Measurements from ENCODE around the gene CD82.

The CD82 gene

DNA sequence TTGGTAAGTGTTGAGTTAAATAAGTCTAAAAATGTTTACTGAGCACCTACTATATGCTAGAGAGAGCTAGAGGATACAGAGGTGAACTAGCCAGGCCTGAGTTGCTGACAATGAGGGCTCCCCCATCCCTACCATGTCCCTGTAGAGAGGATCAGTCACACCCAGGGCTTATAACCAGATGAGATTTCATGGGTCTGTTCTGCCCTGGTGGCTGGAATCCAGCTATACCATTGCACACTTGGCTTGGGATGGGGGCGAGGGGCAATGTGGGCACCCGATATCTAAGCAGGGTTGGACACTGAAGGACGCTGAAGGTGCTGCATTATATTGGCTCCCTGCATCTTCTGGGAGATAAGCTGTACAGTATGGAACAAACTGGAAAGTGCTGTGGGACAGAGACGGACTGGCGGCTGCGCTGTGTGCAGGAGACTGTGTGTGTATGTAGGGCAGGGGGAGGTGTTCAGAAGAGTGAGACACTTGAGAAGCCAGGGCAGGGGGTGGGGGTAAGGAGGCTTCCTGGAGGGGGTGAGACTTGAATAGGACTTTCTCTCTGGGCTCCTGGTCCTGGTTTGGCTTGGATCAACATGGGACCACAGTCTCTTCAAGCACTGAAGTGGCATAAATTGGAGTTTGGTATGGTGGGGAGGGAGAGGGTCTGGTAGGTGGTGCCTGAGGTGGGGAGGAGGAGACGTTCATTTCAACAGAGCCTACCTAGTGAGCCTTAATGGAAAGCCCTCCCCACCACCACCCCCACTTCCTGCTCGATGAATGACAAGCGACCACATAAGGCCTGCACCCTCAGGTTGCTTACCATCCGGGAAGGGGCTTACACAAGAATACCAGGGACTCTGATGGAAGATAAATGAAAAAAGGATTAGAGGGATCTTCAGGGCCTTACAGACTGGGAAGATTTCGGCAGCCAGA, 1.8 kb downstream of the CD82 start:
- peaks cover 38% of the 10 kb centered on the region for H3K27me3 Mint-ChIP-seq (ENCODE audit: low read depth, poor library complexity)
- TF ChIP-seq, protein P1, sequence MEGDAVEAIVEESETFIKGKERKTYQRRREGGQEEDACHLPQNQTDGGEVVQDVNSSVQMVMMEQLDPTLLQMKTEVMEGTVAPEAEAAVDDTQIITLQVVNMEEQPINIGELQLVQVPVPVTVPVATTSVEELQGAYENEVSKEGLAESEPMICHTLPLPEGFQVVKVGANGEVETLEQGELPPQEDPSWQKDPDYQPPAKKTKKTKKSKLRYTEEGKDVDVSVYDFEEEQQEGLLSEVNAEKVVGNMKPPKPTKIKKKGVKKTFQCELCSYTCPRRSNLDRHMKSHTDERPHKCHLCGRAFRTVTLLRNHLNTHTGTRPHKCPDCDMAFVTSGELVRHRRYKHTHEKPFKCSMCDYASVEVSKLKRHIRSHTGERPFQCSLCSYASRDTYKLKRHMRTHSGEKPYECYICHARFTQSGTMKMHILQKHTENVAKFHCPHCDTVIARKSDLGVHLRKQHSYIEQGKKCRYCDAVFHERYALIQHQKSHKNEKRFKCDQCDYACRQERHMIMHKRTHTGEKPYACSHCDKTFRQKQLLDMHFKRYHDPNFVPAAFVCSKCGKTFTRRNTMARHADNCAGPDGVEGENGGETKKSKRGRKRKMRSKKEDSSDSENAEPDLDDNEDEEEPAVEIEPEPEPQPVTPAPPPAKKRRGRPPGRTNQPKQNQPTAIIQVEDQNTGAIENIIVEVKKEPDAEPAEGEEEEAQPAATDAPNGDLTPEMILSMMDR (IDR thresholded peaks at IDR 0.05), result no peak
- H3K27ac Mint-ChIP-seq, result no peak overlapping the region
- H3K9me3 Mint-ChIP-seq, result no peaks in the 10 kb centered on the region
- peaks cover 48% of the 10 kb centered on the region for H3K4me1 Mint-ChIP-seq
- no peaks in the 10 kb centered on the region for H3K36me3 Mint-ChIP-seq (ENCODE audit: low read depth)
- no peak for DNase-seq
- H3K4me3 Mint-ChIP-seq, result no peak overlapping the region

DNA sequence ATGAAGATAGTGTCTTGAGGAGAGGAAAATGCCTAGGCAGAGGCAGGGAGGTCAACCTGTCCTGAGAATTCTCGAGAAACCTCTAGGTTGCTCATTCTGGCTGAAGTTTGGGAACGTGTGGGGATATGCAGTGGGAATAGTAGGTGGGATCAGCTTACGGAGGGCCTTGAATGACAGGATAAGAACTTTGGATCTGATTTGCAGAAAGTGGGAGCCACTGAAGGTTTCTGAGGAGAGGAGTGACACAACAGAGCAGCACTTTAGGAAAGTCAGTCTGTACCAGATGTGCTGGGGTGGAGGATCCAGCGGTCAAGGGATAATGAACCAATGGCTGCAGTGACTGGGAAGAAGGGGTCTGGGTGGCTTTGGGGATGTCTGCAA, 2.4 kb downstream of the CD82 start:
- Mint-ChIP-seq H3K4me1 (peaks cover 50% of the 10 kb centered on the region), H3K9me3 (no peaks in the 10 kb centered on the region), H3K36me3 (ENCODE audit: low read depth) (no peaks in the 10 kb centered on the region), H3K27ac (no peak overlapping the region), H3K4me3 (no peak overlapping the region), H3K27me3 (ENCODE audit: low read depth, poor library complexity) (peaks cover 38% of the 10 kb centered on the region)
- TF ChIP-seq, protein P1 (IDR thresholded peaks at IDR 0.05), result no peak
- no peak for DNase-seq

DNA sequence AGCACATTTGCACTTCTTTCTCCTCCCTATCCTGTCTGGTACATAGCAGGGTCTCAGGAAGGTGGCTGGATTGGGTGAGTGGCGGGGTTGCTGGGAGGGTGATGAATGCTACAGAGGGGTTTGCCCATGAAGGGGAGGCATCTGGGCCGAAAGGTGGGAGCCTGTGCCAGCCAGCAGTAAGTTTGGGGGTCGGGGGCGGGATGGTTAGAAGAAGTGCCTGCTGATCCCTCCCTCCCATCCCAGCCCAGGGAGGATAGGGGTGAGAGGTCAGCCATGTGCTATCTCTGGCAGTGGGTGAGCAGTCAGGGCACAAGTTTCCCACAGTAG, 2.8 kb downstream of the CD82 start:
- H3K4me1 Mint-ChIP-seq, result peaks cover 50% of the 10 kb centered on the region
- peaks cover 38% of the 10 kb centered on the region for H3K27me3 Mint-ChIP-seq (ENCODE audit: low read depth, poor library complexity)
- no peaks in the 10 kb centered on the region for H3K36me3 Mint-ChIP-seq (ENCODE audit: low read depth)
- H3K4me3 Mint-ChIP-seq, result no peak overlapping the region
- H3K9me3 Mint-ChIP-seq, result no peaks in the 10 kb centered on the region
- TF ChIP-seq, protein P1 (IDR thresholded peaks at IDR 0.05), result no peak
- no peak overlapping the region for H3K27ac Mint-ChIP-seq
- no peak for DNase-seq

DNA sequence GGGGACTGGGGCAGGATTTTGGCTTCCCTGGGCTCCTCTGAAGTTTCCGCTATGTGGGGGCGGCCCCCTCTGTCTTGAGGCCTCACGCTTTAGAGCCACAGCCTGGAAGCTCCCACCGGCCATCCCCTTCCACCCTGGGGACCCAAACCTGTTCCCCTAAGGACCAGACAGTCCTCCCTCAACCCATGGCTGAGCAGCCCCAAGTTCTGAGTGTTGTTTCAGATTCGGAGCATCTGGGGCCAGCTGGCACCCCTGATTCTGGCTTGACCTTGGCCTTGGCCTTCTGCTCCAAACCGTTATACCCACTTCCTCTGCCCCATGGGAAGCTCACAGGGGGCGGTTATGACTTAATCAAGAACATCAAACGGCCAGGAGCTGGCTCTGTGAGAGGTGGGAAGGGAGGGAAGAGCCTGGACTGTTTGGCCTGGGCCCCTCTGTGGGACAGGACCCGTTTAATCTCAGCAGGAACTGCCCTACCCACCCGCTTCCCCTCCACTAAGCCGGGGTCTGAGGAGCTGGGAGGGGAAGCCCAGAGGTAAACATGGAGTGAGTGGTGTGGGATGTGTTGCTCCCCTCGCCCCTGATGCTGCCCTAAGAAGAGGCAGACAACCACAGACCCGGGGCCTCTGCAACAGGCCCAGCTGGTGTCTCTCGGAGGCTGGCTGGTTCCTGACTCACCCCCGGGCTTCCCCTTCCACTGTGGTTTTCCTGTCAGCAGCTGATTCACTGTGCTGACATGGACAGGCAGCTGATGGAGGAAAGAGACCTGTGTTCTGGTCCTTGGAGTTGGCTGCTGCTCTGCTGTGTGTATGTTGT, 3.4 kb downstream of the CD82 start:
- H3K4me1 Mint-ChIP-seq, result peaks cover 50% of the 10 kb centered on the region
- H3K36me3 Mint-ChIP-seq (ENCODE audit: low read depth), result no peaks in the 10 kb centered on the region
- TF ChIP-seq, protein P1 (IDR thresholded peaks at IDR 0.05), result no peak
- no peak overlapping the region for H3K27ac Mint-ChIP-seq
- no peak overlapping the region for H3K4me3 Mint-ChIP-seq
- peaks cover 38% of the 10 kb centered on the region for H3K27me3 Mint-ChIP-seq (ENCODE audit: low read depth, poor library complexity)
- DNase-seq, result no peak
- H3K9me3 Mint-ChIP-seq, result no peaks in the 10 kb centered on the region

DNA sequence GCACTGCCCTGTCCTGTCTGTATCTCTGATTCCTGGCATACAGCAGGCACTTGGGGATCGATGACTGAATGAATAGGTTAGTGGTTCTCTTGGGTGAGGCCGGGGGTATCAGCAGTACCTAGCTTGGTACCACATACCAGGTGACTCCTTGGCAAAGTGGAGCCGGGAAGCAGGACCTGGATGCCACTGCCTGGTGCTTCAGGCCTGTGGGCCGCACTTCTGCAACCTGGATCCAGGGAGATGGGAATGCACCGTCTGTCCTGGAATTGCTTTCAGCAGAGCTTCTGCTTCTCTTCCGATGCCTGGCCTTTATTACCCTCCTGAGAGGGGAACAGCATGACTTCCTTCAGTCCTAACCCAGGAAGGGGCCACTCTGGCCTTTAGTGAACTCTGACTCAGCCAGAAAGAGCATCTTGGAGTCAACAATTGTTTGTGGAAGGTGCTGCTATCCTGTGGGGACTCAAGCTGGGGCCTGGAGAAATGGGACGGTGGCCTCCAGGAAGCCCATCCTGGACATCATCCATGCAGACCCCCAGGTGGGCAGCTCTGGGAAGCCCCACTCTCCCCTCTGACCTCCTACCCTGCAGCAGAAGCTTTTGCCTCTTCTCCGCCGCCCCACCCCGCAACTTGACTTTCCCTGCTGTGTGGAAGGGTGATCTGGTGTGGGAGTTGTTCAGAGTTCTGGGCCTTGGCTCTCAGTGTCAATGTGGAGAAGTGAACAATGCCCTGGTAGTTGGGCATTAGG, 5.1 kb downstream of the CD82 start:
- no peak overlapping the region for H3K4me3 Mint-ChIP-seq
- TF ChIP-seq, protein P1 (IDR thresholded peaks at IDR 0.05), result no peak
- DNase-seq, result no peak
- H3K9me3 Mint-ChIP-seq, result no peaks in the 10 kb centered on the region
- H3K27ac Mint-ChIP-seq, result no peak overlapping the region
- H3K27me3 Mint-ChIP-seq (ENCODE audit: low read depth, poor library complexity), result peaks cover 33% of the 10 kb centered on the region
- H3K4me1 Mint-ChIP-seq, result peaks cover 53% of the 10 kb centered on the region
- no peaks in the 10 kb centered on the region for H3K36me3 Mint-ChIP-seq (ENCODE audit: low read depth)

All from nephron progenitor cell (in vitro differentiated cells).